Lung (tissue), 12 donors: ENCODE measurements around the gene FRY. TPM values are rescaled to one million over a fixed set of nuclear protein-coding genes. Genes with fewer than 3 reads are reported as not detected.
A peak's percentile ranks its signal among the peaks of the same experiment; 100 is the strongest.

Source experiments
- ATAC-seq: fragments of 200-7000 bp; cut with Tn5 transposase; one replicate; pipeline ENCODE4 v1.9.1; 2020; ENCODE audit warnings: moderate number of reproducible peaks; ENCODE audit not compliant: insufficient read depth, low FRiP score
- DNase-seq, 3 donors: peaks; one replicate each; pipeline ENCODE4 v3.0.0-alpha.2; 2013 to 2017
- H3K27ac ChIP-seq, 2 donors: one replicate each; pipeline ENCODE4 v1.5.1; 2013; ENCODE audit warnings: mild to moderate bottlenecking in 2 of 2, moderate library complexity in 2 of 2, control low read depth in 1 of 2, inconsistent platforms in 1 of 2, low read depth in 1 of 2, low read length in 1 of 2
- H3K27me3 ChIP-seq, 3 donors: one replicate each; pipeline ENCODE4 v1.5.1; 2013; ENCODE audit warnings: low read length in 2 of 3; ENCODE audit not compliant: control insufficient read depth in 3 of 3, insufficient read depth in 3 of 3
- H3K36me3 ChIP-seq, 4 donors: one replicate each; pipeline ENCODE4 v1.5.1; 2013; ENCODE audit warnings: low read length in 4 of 4, mild to moderate bottlenecking in 1 of 4, moderate library complexity in 1 of 4; ENCODE audit not compliant: control insufficient read depth in 4 of 4, insufficient read depth in 4 of 4
- H3K4me1 ChIP-seq, 5 donors: one replicate each; pipeline ENCODE4 v1.5.1; 2013; ENCODE audit warnings: low read length in 5 of 5, mild to moderate bottlenecking in 2 of 5, moderate library complexity in 1 of 5; ENCODE audit not compliant: control insufficient read depth in 5 of 5, insufficient read depth in 5 of 5
- H3K4me3 ChIP-seq: one replicate; pipeline ENCODE4 v1.5.1; 2013; ENCODE audit warnings: mild to moderate bottlenecking, control low read depth, moderate library complexity
- H3K9ac ChIP-seq, 2 donors: one replicate each; pipeline ENCODE4 v1.5.1; 2013; ENCODE audit warnings: low read length in 2 of 2, control low read depth in 1 of 2; ENCODE audit not compliant: insufficient read depth in 1 of 2
- H3K9me3 ChIP-seq, 4 donors: one replicate each; pipeline ENCODE4 v1.5.1; 2013; ENCODE audit warnings: low read length in 3 of 4, mild to moderate bottlenecking in 1 of 4, moderate library complexity in 1 of 4; ENCODE audit not compliant: control insufficient read depth in 4 of 4, insufficient read depth in 3 of 4
- WGBS, 2 donors: extraction: QIAGEN DNeasy Blood & Tissue Kit; methylation state at CpG; one replicate each; pipeline ENCODE4 v1.1.7; 2013; 5-methylcytosine and 5-hydroxymethylcytosine counted together
- polyA plus RNA-seq, 2 donors: library from polyadenylated mRNA; stranded (reverse); fragments of 200-250 nt; gene quantifications; one replicate each; pipeline ENCODE4 v1.2.1, GENCODE V29; 2013
- total RNA-seq, 2 donors: library from RNA; depleted of rRNA in 1 of 2; stranded (reverse); fragments of >200 nt in 1 of 2; gene quantifications; one replicate each; pipeline ENCODE4 v1.2.1, GENCODE V29; 2014 to 2021
- TF ChIP-seq, protein P1 (sequence below): IDR thresholded peaks from 2 replicates; pipeline ENCODE4 v1.5.1; 2012; ENCODE audit warnings: mild to moderate bottlenecking; ENCODE audit errors: control extremely low read depth, extremely low read depth
- donor health status: control.
- donor health status: control.
- donor health status: Bipolar disorder and iron deficiency.
- donor health status: healthy.
- donor health status: DM: yes; HTN: yes; CAD: no.

Gene FRY
- total and polyA plus RNA-seq, 4 donors, result 7.4 to 79.6 (median 43.9) TPM

DNA sequence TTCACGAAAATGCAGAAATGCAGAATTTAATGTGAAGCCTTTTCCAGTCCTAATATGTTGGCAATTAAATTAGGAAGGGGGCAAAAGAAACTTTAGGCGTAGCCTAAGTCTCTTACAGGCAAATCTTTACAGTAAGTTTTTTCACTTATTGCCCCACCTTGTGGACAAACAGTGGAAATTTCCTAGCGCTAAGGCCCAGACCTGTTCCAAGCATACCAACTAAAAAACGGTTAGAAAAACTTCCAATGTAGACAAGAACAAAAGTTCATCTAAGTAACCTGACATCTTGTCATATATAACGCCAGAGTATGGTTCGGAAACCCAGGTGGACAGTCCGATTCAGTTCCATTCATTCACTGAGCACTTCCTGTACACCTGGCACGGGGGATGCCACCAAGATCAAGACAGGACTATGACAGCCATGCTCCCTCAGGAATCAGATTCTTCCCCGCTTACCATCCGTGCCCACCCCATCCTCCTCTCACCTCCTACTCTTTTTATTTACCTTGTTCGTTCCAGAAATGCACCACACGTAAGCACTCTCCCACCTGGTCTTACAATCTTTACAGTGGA lies 278.6 kb downstream of the FRY start:
- TF ChIP-seq, protein P1, sequence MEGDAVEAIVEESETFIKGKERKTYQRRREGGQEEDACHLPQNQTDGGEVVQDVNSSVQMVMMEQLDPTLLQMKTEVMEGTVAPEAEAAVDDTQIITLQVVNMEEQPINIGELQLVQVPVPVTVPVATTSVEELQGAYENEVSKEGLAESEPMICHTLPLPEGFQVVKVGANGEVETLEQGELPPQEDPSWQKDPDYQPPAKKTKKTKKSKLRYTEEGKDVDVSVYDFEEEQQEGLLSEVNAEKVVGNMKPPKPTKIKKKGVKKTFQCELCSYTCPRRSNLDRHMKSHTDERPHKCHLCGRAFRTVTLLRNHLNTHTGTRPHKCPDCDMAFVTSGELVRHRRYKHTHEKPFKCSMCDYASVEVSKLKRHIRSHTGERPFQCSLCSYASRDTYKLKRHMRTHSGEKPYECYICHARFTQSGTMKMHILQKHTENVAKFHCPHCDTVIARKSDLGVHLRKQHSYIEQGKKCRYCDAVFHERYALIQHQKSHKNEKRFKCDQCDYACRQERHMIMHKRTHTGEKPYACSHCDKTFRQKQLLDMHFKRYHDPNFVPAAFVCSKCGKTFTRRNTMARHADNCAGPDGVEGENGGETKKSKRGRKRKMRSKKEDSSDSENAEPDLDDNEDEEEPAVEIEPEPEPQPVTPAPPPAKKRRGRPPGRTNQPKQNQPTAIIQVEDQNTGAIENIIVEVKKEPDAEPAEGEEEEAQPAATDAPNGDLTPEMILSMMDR, result peak; percentile 70
- 42 to 47% methylated on average over 12 of the region's 12 CpGs for WGBS, 2 donors
- H3K36me3 ChIP-seq, result no peaks in the 10 kb centered on the region
- ATAC-seq (peak; percentile 73), DNase-seq (peak; percentile 23 to 78 (median 76))
- H3K27me3 ChIP-seq, result no peaks in the 10 kb centered on the region
- no peaks in the 10 kb centered on the region for H3K9me3 ChIP-seq
- H3K4me1 ChIP-seq, result peaks cover 0 to 2% (median 0%) of the 10 kb centered on the region in 5 donors
- H3K27ac ChIP-seq, result peak overlapping the region in 1 of 2 donors; percentile 58
- H3K9ac ChIP-seq, result no peak overlapping the region
- H3K4me3 ChIP-seq, result no peak overlapping the region

GRCh38 chr13:32311188-32311897 lies 279.8 kb downstream of the FRY start:
- DNase-seq, result no peak
- TF ChIP-seq, protein P1, result no peak
- peaks cover 0 to 2% (median 0%) of the 10 kb centered on the region in 5 donors for H3K4me1 ChIP-seq
- WGBS, 2 donors, result 93 to 95% methylated on average over 36 of the region's 36 CpGs
- no peak for ATAC-seq
- no peaks in the 10 kb centered on the region for H3K9me3 ChIP-seq
- H3K27ac ChIP-seq, result no peak overlapping the region
- H3K36me3 ChIP-seq, result no peaks in the 10 kb centered on the region
- H3K9ac ChIP-seq, result no peak overlapping the region
- H3K4me3 ChIP-seq, result no peak overlapping the region
- H3K27me3 ChIP-seq, result no peaks in the 10 kb centered on the region

- Histone ChIP-seq H3K4me1 (peaks cover 0 to 2% (median 0%) of the 10 kb centered on the region in 5 donors), H3K9ac (peak overlapping the region; percentile 98 to 99), H3K27me3 (no peaks in the 10 kb centered on the region), H3K9me3 (no peaks in the 10 kb centered on the region), H3K4me3 (peak overlapping the region; percentile 55), H3K27ac (peak overlapping the region; percentile 86 to 98), H3K36me3 (no peaks in the 10 kb centered on the region)
- peak; percentile 20 for ATAC-seq
- TF ChIP-seq, protein P1, result no peak
- 41 to 64% methylated on average over 32 of the region's 32 CpGs for WGBS, 2 donors
- peak in 2 of 3 donors; percentile 63 to 78 for DNase-seq
These were observed 283.0 kb downstream of the FRY start for GRCh38 chr13:32314271-32315237.
